ENCODE measurements around the gene PSMA2.

The PSMA2 gene

DNA sequence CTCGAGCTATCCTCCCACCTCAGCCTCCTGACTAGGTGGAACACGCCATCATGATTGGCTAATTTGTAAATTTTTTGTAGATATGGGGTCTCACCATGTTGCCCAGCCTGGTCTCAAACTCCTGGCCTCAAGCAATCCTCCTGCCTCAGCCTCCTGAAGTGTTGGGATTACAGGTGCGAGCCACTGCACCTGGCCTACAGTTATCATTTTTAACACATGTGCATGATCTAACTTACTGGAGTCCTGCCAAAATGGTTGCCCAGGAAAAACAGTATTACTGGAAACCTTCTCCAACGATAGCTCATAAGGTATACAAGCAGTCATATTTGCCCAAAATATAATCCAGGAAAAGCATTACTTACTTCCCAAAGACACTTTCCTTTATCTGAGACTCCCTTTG is 20.4 kb upstream of the PSMA2 start:
- ATAC-seq, result no peak
- Mint-ChIP-seq H3K27ac (no peak overlapping the region), H3K36me3 (peaks cover 4% of the 10 kb centered on the region), H3K9me3 (peaks cover 3% of the 10 kb centered on the region), H3K27me3 (peaks cover 5% of the 10 kb centered on the region), H3K4me1 (no peaks in the 10 kb centered on the region), H3K4me3 (no peak overlapping the region)

GRCh38 chr7:42950417-42950816 is 18.4 kb upstream of the PSMA2 start:
- Mint-ChIP-seq H3K4me1 (peaks cover 6% of the 10 kb centered on the region), H3K9me3 (no peaks in the 10 kb centered on the region), H3K27ac (no peak overlapping the region), H3K4me3 (no peak overlapping the region), H3K36me3 (no peaks in the 10 kb centered on the region), H3K27me3 (no peaks in the 10 kb centered on the region)
- ATAC-seq, result no peak

DNA sequence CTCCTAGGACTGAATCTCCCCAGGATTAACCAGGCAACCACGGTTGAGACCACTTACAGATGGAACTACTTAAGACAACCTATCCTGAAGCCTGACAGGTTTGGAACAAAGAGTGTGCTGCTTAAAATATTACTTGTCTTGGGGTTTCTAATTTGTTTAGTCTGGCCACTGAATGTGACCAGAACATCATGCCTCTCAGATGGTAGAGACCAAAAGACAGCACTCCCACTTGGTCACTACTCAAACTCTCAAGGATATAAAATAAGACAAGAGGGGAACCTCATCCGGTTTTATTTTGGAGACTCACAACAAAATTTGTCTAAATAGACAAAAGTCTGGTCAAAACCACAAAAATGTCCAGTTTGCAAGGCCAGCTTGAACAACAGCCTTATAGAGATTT is 15.5 kb upstream of the PSMA2 start:
- Mint-ChIP-seq H3K4me1 (peaks cover 6% of the 10 kb centered on the region), H3K36me3 (peaks cover 9% of the 10 kb centered on the region), H3K27ac (no peak overlapping the region), H3K9me3 (no peaks in the 10 kb centered on the region), H3K4me3 (no peak overlapping the region), H3K27me3 (no peaks in the 10 kb centered on the region)
- ATAC-seq, result no peak

DNA sequence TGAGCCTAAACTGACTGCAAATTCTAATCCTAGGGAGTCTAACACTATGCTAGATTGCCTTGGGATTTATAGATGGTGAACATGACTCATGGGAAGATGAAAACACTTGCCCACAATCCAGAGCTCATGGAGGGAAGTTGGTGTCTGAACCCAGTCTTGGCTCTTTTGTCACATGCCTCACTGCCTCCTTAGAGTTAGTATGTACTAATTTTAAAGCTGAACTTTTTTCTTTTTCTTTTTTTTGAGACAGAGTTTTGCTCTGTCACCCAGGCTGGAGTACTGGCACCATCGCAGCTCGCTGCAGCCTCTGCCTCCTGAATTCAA is 14.6 kb upstream of the PSMA2 start:
- ATAC-seq, result no peak
- Mint-ChIP-seq H3K36me3 (peaks cover 12% of the 10 kb centered on the region), H3K4me1 (peaks cover 6% of the 10 kb centered on the region), H3K27ac (no peak overlapping the region), H3K27me3 (no peaks in the 10 kb centered on the region), H3K9me3 (no peaks in the 10 kb centered on the region), H3K4me3 (no peak overlapping the region)

GRCh38 chr7:42945821-42946626 is 14.1 kb upstream of the PSMA2 start:
- H3K4me1 Mint-ChIP-seq, result peaks cover 6% of the 10 kb centered on the region
- H3K9me3 Mint-ChIP-seq, result no peaks in the 10 kb centered on the region
- H3K4me3 Mint-ChIP-seq, result no peak overlapping the region
- ATAC-seq, result peak; percentile 60
- peak overlapping the region; percentile 67 for H3K27ac Mint-ChIP-seq
- H3K36me3 Mint-ChIP-seq, result peaks cover 12% of the 10 kb centered on the region
- no peaks in the 10 kb centered on the region for H3K27me3 Mint-ChIP-seq

- Mint-ChIP-seq H3K4me3 (no peak overlapping the region), H3K4me1 (peaks cover 13% of the 10 kb centered on the region), H3K27me3 (no peaks in the 10 kb centered on the region), H3K36me3 (peaks cover 29% of the 10 kb centered on the region), H3K27ac (no peak overlapping the region), H3K9me3 (no peaks in the 10 kb centered on the region)
- no peak for ATAC-seq
Measured at GRCh38 chr7:42940985-42941847, 9.2 kb upstream of the PSMA2 start.

GRCh38 chr7:42939457-42940240 is 7.7 kb upstream of the PSMA2 start:
- Mint-ChIP-seq H3K9me3 (no peaks in the 10 kb centered on the region), H3K36me3 (peaks cover 37% of the 10 kb centered on the region), H3K27ac (peak overlapping the region; percentile 58), H3K4me1 (peaks cover 12% of the 10 kb centered on the region), H3K4me3 (no peak overlapping the region), H3K27me3 (no peaks in the 10 kb centered on the region)
- no peak for ATAC-seq

DNA sequence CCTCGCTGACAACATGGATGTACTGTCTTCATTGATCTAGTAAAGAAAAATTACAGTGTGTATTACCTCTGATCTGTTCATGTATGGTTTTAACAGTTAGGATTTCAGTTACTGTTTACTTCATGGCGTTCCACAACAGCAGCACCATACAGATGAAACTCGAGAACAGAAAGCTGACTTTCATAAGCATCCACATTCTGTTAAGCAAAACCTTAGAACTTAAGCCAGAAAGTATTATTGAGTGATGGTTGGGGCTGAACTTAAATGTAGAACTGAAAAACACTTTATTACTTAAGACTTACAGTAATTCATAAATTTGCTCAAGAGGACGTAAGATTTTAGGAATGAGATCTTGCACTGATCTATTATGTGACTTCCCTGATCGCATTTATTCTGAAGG is 3.9 kb upstream of the PSMA2 start:
- Mint-ChIP-seq H3K4me1 (peaks cover 33% of the 10 kb centered on the region), H3K9me3 (no peaks in the 10 kb centered on the region), H3K27ac (no peak overlapping the region)

DNA sequence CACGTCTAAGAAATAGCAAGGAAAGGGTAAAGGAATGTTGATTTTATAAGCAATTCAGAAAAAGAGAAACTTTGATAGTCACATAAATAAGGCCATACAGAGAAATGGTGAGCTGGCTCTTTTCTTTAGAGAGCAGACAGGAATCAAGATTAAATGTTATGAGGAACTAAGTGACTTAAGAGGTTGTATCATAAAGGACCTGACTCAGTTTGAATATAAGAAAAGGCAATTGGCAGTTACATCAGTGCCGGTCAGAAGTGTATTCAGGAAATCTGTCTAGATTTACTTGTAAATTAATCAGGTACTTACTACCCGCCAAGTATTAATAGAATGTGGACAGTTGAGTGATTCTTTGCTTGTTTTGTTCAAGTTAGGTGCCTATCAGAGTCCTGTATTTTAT is 2.3 kb upstream of the PSMA2 start:
- Mint-ChIP-seq H3K36me3 (peaks cover 25% of the 10 kb centered on the region), H3K4me3 (no peak overlapping the region), H3K27ac (no peak overlapping the region), H3K27me3 (no peaks in the 10 kb centered on the region), H3K4me1 (peaks cover 34% of the 10 kb centered on the region), H3K9me3 (no peaks in the 10 kb centered on the region)
- no peak for ATAC-seq

More for the DNA sequence above, 3.9 kb upstream of the PSMA2 start:
- no peak for ATAC-seq
- no peaks in the 10 kb centered on the region for H3K27me3 Mint-ChIP-seq
- H3K36me3 Mint-ChIP-seq, result peaks cover 25% of the 10 kb centered on the region
- no peak overlapping the region for H3K4me3 Mint-ChIP-seq

- peaks cover 17% of the 10 kb centered on the region for H3K36me3 Mint-ChIP-seq
- H3K27me3 Mint-ChIP-seq, result no peaks in the 10 kb centered on the region
- H3K9me3 Mint-ChIP-seq, result no peaks in the 10 kb centered on the region
- no peak for ATAC-seq
- peak overlapping the region; percentile 97 for H3K4me3 Mint-ChIP-seq
- H3K4me1 Mint-ChIP-seq, result peaks cover 45% of the 10 kb centered on the region
- H3K27ac Mint-ChIP-seq, result peak overlapping the region; percentile 96
Measured at GRCh38 chr7:42932811-42933591, 1.0 kb upstream of the PSMA2 start.

DNA sequence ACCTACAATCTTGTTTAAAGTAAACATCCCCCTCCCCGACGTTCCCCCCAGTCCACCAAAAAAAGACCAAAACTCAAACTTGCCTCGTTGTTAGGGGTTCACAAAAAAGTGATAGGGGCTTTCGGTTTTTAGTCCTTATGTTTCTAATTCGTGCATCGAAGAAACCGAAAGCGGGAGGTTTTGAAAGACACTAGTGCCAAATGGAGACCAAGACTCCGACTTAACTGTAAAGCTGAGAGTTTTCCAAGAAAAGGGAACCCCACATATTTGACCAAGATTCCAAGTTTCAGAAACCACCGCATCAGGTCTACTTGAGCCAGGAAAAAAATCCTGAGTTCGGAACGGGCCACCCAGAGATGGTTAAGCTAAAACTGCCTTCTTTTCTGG is 534 bp downstream of the PSMA2 start:
- H3K4me1 Mint-ChIP-seq, result peaks cover 45% of the 10 kb centered on the region
- H3K27me3 Mint-ChIP-seq, result no peaks in the 10 kb centered on the region
- no peak for ATAC-seq
- no peaks in the 10 kb centered on the region for H3K9me3 Mint-ChIP-seq
- peak overlapping the region; percentile 96 for H3K27ac Mint-ChIP-seq
- H3K4me3 Mint-ChIP-seq, result peak overlapping the region; percentile 97
- peaks cover 8% of the 10 kb centered on the region for H3K36me3 Mint-ChIP-seq

DNA sequence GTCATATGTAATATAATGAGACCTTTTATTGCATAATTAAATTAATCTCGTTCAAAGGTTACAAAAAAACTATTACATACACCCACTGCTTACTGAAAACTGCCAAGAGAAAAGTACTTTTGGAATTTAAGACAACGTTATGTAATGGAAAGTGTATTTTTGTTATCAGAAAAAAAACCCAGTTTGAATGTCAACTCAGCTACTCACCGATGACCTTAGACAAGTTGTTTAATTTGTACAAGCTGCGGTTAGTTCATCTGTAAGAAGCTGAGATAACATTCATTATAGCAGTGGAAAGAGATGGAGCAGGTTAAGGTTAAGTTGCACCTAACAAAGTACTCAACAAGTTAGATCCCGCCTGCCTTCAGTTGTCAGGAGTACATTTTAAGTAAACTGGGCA is 1.1 kb downstream of the PSMA2 start:
- Mint-ChIP-seq H3K4me1 (peaks cover 43% of the 10 kb centered on the region), H3K27ac (peak overlapping the region; percentile 96), H3K36me3 (peaks cover 5% of the 10 kb centered on the region), H3K9me3 (no peaks in the 10 kb centered on the region), H3K27me3 (no peaks in the 10 kb centered on the region), H3K4me3 (peak overlapping the region; percentile 97)
- ATAC-seq, result no peak

DNA sequence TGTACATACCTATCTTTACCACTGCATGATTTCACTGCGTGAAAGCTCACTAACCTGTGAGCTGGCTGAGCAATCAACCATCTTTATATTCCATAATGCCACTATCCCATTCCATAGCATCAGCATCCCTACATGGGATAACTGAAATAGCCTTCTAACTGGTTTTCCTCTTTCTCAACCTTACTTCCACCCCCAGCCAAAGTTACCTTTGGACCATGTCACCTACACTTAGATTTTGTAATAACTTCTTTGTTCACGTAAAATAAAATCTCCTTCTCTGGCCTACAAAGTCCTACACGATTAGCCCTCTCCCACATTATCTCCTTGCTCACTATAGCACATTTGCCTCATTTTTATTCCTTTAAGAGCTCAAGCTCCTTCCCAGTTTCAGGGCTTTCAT is 2.5 kb downstream of the PSMA2 start:
- no peak for ATAC-seq
- H3K4me3 Mint-ChIP-seq, result no peak overlapping the region
- peaks cover 8% of the 10 kb centered on the region for H3K36me3 Mint-ChIP-seq
- no peaks in the 10 kb centered on the region for H3K27me3 Mint-ChIP-seq
- H3K27ac Mint-ChIP-seq, result no peak overlapping the region
- peaks cover 39% of the 10 kb centered on the region for H3K4me1 Mint-ChIP-seq
- H3K9me3 Mint-ChIP-seq, result no peaks in the 10 kb centered on the region

DNA sequence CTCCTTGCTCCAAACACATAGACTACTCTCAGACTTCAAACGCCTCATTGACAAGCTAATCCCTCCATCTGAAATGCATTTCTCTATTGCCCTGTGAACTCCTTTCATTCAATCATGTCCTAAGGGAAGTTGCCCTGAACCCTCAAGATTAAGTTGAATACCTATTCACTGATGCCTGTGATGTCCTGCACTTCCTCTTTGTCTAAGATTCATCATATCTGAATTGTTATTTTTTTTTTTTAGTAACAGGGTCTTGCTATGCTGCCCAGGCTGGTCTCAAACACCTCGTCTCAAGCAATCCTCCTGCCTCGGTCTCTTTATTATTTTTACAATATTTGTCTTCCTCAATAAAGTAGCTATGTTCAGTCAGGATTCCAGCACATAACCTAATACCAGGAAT is 3.2 kb downstream of the PSMA2 start:
- Mint-ChIP-seq H3K4me3 (no peak overlapping the region), H3K27ac (no peak overlapping the region)

GRCh38 chr7:42926204-42926603 is 5.8 kb downstream of the PSMA2 start:
- H3K4me1 Mint-ChIP-seq, result peaks cover 19% of the 10 kb centered on the region
- H3K36me3 Mint-ChIP-seq, result peaks cover 24% of the 10 kb centered on the region
- H3K27ac Mint-ChIP-seq, result no peak overlapping the region
- H3K9me3 Mint-ChIP-seq, result no peaks in the 10 kb centered on the region
- H3K27me3 Mint-ChIP-seq, result no peaks in the 10 kb centered on the region
- no peak for ATAC-seq
- no peak overlapping the region for H3K4me3 Mint-ChIP-seq

More for the DNA sequence above, 3.2 kb downstream of the PSMA2 start:
- Mint-ChIP-seq H3K36me3 (peaks cover 9% of the 10 kb centered on the region), H3K4me1 (peaks cover 33% of the 10 kb centered on the region), H3K27me3 (no peaks in the 10 kb centered on the region), H3K9me3 (no peaks in the 10 kb centered on the region)
- no peak for ATAC-seq
